Measurements from ENCODE around the gene ERC1. TPM values are rescaled to one million over a fixed set of nuclear protein-coding genes. Genes with fewer than 3 reads are reported as not detected.
"Not testable (repeated sequence)": the region's sequence is repeated elsewhere in the genome, so short reads cannot be mapped to it uniquely, and the experiment has no call there.

Gene ERC1
- total RNA-seq, 1 experiment from 2014 or later = 40.4 TPM

DNA sequence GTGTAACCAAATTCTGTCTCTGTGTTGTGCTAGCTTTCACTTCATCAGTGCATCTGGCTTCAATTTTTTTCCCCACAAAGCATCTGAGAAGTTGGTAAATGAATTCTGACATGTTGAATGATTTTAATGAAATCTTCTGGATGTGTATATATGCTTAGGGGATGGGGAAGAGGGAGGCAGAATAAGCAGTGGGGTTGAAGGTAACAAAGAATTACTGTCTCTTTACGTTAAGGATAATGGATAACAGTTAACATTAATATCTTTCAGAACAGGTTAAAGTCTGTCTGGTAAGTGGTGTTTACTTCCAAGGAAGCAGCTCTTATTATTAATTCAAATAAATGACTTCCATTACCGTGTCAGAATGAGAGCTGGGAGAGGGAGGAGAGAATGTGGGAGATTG lies 261.7 kb downstream of the ERC1 start:
- POLR2A ChIA-PET = no interaction called here
- Histone ChIP-seq H3K4me3 (ENCODE audit: low read depth in 2 of 2, low read length in 2 of 2) (no peak overlapping the region), H3K4me1 (ENCODE audit: control insufficient read depth, insufficient read depth, low read length) (peaks cover 7% of the 10 kb centered on the region; the same call in 1 of the 2 replicates), H3K36me3 (ENCODE audit: control insufficient read depth, insufficient read depth, low read length) (no peaks in the 10 kb centered on the region; the same call in 1 of the 2 replicates), H3K27ac (ENCODE audit: low read length) (no peak overlapping the region), H3K27me3 (ENCODE audit: control insufficient read depth, insufficient read depth, low read length) (no peaks in the 10 kb centered on the region), H3K9me3 (ENCODE audit: control insufficient read depth, insufficient read depth, low read depth, low read length) (no peaks in the 10 kb centered on the region)
- TF ChIP-seq REST (IDR thresholded peaks at IDR 0.05; ENCODE audit: insufficient read depth in 1 of 2, low read depth in 2 of 2, low read length in 1 of 2) = no peak
- DNase-seq (ENCODE audit: low read depth, low spot score) (no peak), ATAC-seq (no peak)
- in situ Hi-C loops (cut with HindIII; ENCODE audit: low pct_unique_long_range_greater_than_20kb, low sequenced_read_pairs) (no loop called here), intact Hi-C loops (cut with micrococcal nuclease; ENCODE audit: unreplicated experiment) (no loop called here)
- BruUV-seq (replicated peaks) = no TSS peak
- CTCF ChIA-PET = no interaction called here

DNA sequence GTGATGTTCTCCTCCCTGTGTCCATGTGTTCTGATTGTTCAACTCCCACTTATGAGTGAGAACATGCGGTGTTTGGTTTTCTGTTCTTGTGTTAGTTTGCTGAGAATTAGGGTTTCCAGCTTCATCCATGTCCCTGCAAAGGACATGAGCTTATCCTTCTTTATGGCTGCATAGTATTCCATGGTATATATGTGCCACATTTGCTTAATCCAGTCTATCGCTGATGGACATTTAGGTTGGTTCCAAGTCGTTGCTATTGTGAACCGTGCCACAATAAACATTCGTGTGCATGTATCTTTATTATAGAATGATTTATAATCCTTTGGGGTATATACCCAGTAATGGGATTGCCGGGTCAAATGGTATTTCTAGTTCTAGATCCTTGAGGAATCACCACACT lies 264.1 kb downstream of the ERC1 start:
- POLR2A ChIA-PET; H3K9me3 ChIP-seq (ENCODE audit: control insufficient read depth, insufficient read depth, low read depth, low read length); H3K36me3 ChIP-seq (ENCODE audit: control insufficient read depth, insufficient read depth, low read length); H3K27me3 ChIP-seq (ENCODE audit: control insufficient read depth, insufficient read depth, low read length); DNase-seq (ENCODE audit: low read depth, low spot score); H3K27ac ChIP-seq (ENCODE audit: low read length); intact Hi-C loops (cut with micrococcal nuclease; ENCODE audit: unreplicated experiment); ATAC-seq; in situ Hi-C loops (cut with HindIII; ENCODE audit: low pct_unique_long_range_greater_than_20kb, low sequenced_read_pairs); CTCF ChIA-PET; H3K4me1 ChIP-seq (ENCODE audit: control insufficient read depth, insufficient read depth, low read length); H3K4me3 ChIP-seq (ENCODE audit: low read depth in 2 of 2, low read length in 2 of 2); BruUV-seq (replicated peaks): not testable (repeated sequence)

- H3K27me3 ChIP-seq (ENCODE audit: control insufficient read depth, insufficient read depth, low read length); ATAC-seq; H3K27ac ChIP-seq (ENCODE audit: low read length); intact Hi-C loops (cut with micrococcal nuclease; ENCODE audit: unreplicated experiment); H3K4me3 ChIP-seq (ENCODE audit: low read depth in 2 of 2, low read length in 2 of 2); H3K36me3 ChIP-seq (ENCODE audit: control insufficient read depth, insufficient read depth, low read length); POLR2A ChIA-PET; CTCF ChIA-PET; in situ Hi-C loops (cut with HindIII; ENCODE audit: low pct_unique_long_range_greater_than_20kb, low sequenced_read_pairs); DNase-seq (ENCODE audit: low read depth, low spot score); H3K4me1 ChIP-seq (ENCODE audit: control insufficient read depth, insufficient read depth, low read length); H3K9me3 ChIP-seq (ENCODE audit: control insufficient read depth, insufficient read depth, low read depth, low read length); BruUV-seq (replicated peaks): not testable (repeated sequence)
Measured at GRCh38 chr12:1255854-1256253, 264.8 kb downstream of the ERC1 start.

DNA sequence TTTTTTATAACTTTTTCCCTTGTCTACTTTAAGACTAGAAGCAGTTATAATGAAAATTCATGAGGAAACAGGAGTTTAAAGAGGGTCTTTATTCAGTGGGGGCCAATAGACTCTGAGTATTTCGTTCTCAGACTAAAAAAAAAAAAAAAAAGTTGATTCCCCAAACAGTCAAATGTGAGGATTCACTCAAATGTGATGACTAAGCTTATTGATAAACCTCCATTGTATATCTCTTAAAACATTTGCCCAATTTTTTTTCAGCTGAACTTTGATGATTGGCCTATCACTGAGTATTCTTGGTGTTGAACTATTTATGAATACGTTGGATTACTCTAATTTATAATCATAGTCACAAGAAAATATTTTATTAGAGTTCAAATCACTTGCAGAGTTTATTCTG lies 265.3 kb downstream of the ERC1 start:
- H3K4me1 ChIP-seq (ENCODE audit: control insufficient read depth, insufficient read depth, low read length) = no peaks in the 10 kb centered on the region
- ATAC-seq (no peak), DNase-seq (ENCODE audit: low read depth, low spot score) (no peak)
- intact Hi-C loops (cut with micrococcal nuclease; ENCODE audit: unreplicated experiment) = no loop called here
- H3K27me3 ChIP-seq (ENCODE audit: control insufficient read depth, insufficient read depth, low read length) = no peaks in the 10 kb centered on the region
- CTCF ChIA-PET = no interaction called here
- POLR2A ChIA-PET = no interaction called here
- in situ Hi-C loops (cut with HindIII; ENCODE audit: low pct_unique_long_range_greater_than_20kb, low sequenced_read_pairs) = no loop called here
- no peak for TF ChIP-seq POLR2AphosphoS5 (IDR thresholded peaks at IDR 0.05; ENCODE audit: low read depth, low read length)
- no peak overlapping the region for H3K27ac ChIP-seq (ENCODE audit: low read length)
- no peaks in the 10 kb centered on the region for H3K9me3 ChIP-seq (ENCODE audit: control insufficient read depth, insufficient read depth, low read depth, low read length)
- H3K4me3 ChIP-seq (ENCODE audit: low read depth in 2 of 2, low read length in 2 of 2) = no peak overlapping the region
- BruUV-seq (replicated peaks) = no TSS peak
- no peaks in the 10 kb centered on the region; the same call in 1 of the 2 replicates for H3K36me3 ChIP-seq (ENCODE audit: control insufficient read depth, insufficient read depth, low read length)
